Caco-2 (cell line): ENCODE measurements around the gene TACR1. TPM values are rescaled to one million over a fixed set of nuclear protein-coding genes. Genes with fewer than 3 reads are reported as not detected.

Experiments used
- BruUV-seq: library from RNA; stranded (reverse); fragments of 400-500 nt; replicated peaks from 2 replicates; lab custom pipeline; 2021; lab: Mats Ljungman, UMichigan
- CTCF ChIA-PET: fragments of 300-600 bp; sonication (Branson Sonifier 250); formaldehyde crosslinking; loops from one replicate; lab custom pipeline; 2022; ENCODE audit warnings: antibody characterized with exemption; lab: Charles Lee
- POLR2A ChIA-PET: fragments of 300-600 bp; sonication (Branson Sonifier 250); formaldehyde crosslinking; loops from one replicate; lab custom pipeline; 2022; ENCODE audit warnings: antibody characterized with exemption; lab: Charles Lee
- DNase-seq, 2 experiments: peaks; one replicate each; pipeline versions ENCODE4 v3.0.0 to v3.0.0-alpha.2; 2020 to 2022
- H3K27me3 ChIP-seq: replicated peaks from 2 replicates; pipeline ENCODE4 v1.6.0; 2011; ENCODE audit warnings: low read length; ENCODE audit not compliant: control insufficient read depth, insufficient read depth
- H3K36me3 ChIP-seq: 2 replicates; pipeline ENCODE4 v1.5.1; 2011; ENCODE audit warnings: low read length; ENCODE audit not compliant: control insufficient read depth, insufficient read depth
- H3K4me1 ChIP-seq: fragments of 250-450 bp; sonication (Bioruptor Pico); 2 replicates; pipeline ENCODE4 v1.5.1; 2020; ENCODE audit warnings: mild to moderate bottlenecking
- H3K4me3 ChIP-seq: 2 replicates; pipeline ENCODE4 v1.5.1; 2011; ENCODE audit warnings: low read depth, mild to moderate bottlenecking, control low read depth, low read length
- H3K9me3 ChIP-seq: fragments of 250-450 bp; sonication (Bioruptor Pico); 2 replicates; pipeline ENCODE4 v1.5.1; 2020; ENCODE audit warnings: mild to moderate bottlenecking, moderate library complexity
- H3K27ac Mint-ChIP-seq: one replicate; pipeline ENCODE4 v1.8.0; 2022; ENCODE audit warnings: mixed read lengths; ENCODE audit not compliant: unreplicated experiment
- H3K27me3 Mint-ChIP-seq: one replicate; pipeline ENCODE4 v1.8.0; 2022; ENCODE audit warnings: mixed read lengths; ENCODE audit not compliant: insufficient read depth, unreplicated experiment
- H3K36me3 Mint-ChIP-seq: one replicate; pipeline ENCODE4 v1.8.0; 2022; ENCODE audit warnings: mild to moderate bottlenecking, mixed read lengths; ENCODE audit not compliant: insufficient read depth, unreplicated experiment
- H3K4me1 Mint-ChIP-seq: one replicate; pipeline ENCODE4 v1.8.0; 2022; ENCODE audit warnings: low read depth, mixed read lengths; ENCODE audit not compliant: unreplicated experiment
- H3K4me3 Mint-ChIP-seq: one replicate; pipeline ENCODE4 v1.8.0; 2022; ENCODE audit warnings: mild to moderate bottlenecking, moderate library complexity, mixed read lengths; ENCODE audit not compliant: unreplicated experiment
- H3K9me3 Mint-ChIP-seq: one replicate; pipeline ENCODE4 v1.8.0; 2022; ENCODE audit warnings: mixed read lengths; ENCODE audit not compliant: unreplicated experiment
- intact Hi-C: fragments of 100-400 bp; cut with micrococcal nuclease; formaldehyde crosslinking; loops from one replicate; pipeline ENCODE4 v1.10.0; 2022; ENCODE audit not compliant: unreplicated experiment
- total RNA-seq: library from RNA; stranded (reverse); gene quantifications from 2 replicates; pipeline ENCODE4 v1.2.3, GENCODE V29; 2022
- TF ChIP-seq, protein P1 (sequence below), 2 experiments: fragments of 200-600 bp in 1 of 2; IDR thresholded peaks; 1 replicate in 1 of 2; 2 replicates in 1 of 2; pipeline versions ENCODE4 v1.5.1 to v1.8.0; 2011 to 2022; ENCODE audit warnings: antibody characterized with exemption in 1 of 2, control low read depth in 1 of 2, inconsistent platforms in 1 of 2, low read depth in 1 of 2, low read length in 1 of 2, mild to moderate bottlenecking in 1 of 2, moderate library complexity in 1 of 2; ENCODE audit not compliant: insufficient read depth in 1 of 2, severe bottlenecking in 1 of 2, unreplicated experiment in 1 of 2

Gene TACR1
- total RNA-seq, 1 experiment from 2014 or later = 0.07 TPM

DNA sequence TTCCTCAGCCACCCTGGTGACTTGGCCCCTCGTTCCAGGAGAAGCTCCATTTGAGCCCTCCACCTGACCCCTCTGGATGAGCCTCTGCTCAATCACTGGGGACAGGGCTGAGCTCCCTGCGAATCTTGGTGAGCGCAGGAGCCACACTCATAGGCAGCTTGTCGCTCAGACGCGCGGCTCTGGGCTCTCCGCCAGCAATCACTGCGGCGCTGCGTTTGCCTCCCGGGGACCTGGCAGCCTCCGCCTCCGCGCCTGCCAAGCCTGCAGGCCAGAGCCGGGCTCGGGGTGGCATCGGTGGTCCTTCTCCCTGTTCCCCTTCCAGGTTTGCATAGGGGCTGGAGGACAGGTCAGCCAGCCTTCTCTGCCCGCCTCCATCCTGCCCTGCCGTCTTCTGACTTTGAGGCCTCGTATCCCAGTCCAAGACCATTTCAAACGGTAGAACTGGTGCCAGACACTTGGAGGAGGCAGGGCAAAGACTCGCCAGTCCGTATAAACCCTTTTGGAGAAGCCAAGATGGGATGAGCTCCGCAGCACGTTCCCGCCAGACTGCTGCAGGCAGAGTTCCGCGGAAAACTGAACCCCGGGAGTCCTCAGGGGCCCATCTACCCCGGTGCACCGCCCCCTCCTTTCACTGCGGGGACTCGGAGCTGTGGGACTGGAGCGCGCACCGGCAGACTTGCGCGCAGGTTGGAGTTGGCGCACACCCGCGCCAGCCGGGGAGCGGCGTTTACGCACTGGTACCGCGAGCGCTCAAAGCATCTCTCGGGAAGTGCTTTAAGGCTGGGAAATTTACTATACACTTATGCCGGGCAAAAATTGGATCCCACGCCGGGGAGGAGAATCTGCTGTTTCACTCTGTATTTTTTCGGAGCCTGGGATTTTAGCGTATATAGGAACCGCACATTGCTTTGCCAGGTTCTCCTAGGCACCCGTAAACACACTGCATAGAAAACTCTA lies 1.1 kb upstream of the TACR1 start:
- DNase-seq = no peak
- POLR2A ChIA-PET = no interaction called here
- intact Hi-C loops = no loop called here

DNA sequence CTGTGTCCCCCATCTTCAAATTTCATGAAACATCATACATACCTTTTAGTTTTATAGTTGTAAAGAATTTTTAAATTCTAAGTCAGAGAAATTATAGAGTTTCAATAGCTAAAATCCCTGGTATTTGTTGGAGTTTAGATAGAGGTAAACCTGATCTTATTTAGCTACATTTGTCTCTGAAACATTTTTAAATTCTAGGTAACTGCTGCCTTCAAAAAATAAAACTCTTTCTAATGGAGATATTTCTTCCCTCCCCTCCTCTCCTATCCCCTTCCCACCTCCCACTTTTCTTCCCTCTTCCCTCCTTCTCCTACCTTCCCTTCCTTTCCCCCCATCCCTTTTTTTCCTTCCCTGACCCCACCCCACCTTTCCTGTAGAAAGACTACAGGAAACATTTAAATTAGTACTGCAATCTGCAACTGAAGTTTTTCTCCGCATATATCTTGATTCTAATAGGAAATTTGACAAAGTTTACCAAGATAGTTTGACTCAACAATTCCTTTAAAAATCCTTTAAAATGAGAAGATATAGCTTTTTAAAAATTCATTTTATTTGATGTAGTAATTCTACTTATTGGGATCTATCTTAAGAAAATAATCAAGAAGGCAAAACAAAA lies 4.1 kb downstream of the TACR1 start:
- H3K4me3 ChIP-seq = no peak overlapping the region
- peaks cover 11% of the 10 kb centered on the region; the same call in 1 of the 2 replicates for H3K4me1 ChIP-seq
- no peaks in the 10 kb centered on the region for H3K36me3 ChIP-seq
- Mint-ChIP-seq H3K27ac (no peak overlapping the region), H3K27me3 (peaks cover 27% of the 10 kb centered on the region), H3K9me3 (no peaks in the 10 kb centered on the region), H3K4me3 (no peak overlapping the region), H3K4me1 (peaks cover 6% of the 10 kb centered on the region), H3K36me3 (no peaks in the 10 kb centered on the region)
- POLR2A ChIA-PET = no interaction called here
- H3K27me3 ChIP-seq = peaks cover 5% of the 10 kb centered on the region
- no peaks in the 10 kb centered on the region for H3K9me3 ChIP-seq
- intact Hi-C loops = loop anchor here (5.0 kb wide), 2 partner anchors 43 to 278 kb away; no protein-coding TSS in a partner anchor
- no TSS peak for BruUV-seq
- TF ChIP-seq, protein P1, sequence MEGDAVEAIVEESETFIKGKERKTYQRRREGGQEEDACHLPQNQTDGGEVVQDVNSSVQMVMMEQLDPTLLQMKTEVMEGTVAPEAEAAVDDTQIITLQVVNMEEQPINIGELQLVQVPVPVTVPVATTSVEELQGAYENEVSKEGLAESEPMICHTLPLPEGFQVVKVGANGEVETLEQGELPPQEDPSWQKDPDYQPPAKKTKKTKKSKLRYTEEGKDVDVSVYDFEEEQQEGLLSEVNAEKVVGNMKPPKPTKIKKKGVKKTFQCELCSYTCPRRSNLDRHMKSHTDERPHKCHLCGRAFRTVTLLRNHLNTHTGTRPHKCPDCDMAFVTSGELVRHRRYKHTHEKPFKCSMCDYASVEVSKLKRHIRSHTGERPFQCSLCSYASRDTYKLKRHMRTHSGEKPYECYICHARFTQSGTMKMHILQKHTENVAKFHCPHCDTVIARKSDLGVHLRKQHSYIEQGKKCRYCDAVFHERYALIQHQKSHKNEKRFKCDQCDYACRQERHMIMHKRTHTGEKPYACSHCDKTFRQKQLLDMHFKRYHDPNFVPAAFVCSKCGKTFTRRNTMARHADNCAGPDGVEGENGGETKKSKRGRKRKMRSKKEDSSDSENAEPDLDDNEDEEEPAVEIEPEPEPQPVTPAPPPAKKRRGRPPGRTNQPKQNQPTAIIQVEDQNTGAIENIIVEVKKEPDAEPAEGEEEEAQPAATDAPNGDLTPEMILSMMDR (IDR thresholded peaks at IDR 0.05; ENCODE audit: insufficient read depth in 1 of 2, low read depth in 1 of 2, low read length in 1 of 2, severe bottlenecking in 1 of 2, unreplicated experiment in 1 of 2) = no peak
- CTCF ChIA-PET = no interaction called here
- DNase-seq = no peak

More for the DNA sequence above, 1.1 kb upstream of the TACR1 start:
- BruUV-seq = no TSS peak
- Mint-ChIP-seq H3K27me3 (peaks cover 22% of the 10 kb centered on the region), H3K9me3 (no peaks in the 10 kb centered on the region), H3K4me1 (peaks cover 6% of the 10 kb centered on the region), H3K27ac (no peak overlapping the region), H3K4me3 (peak overlapping the region; percentile 75), H3K36me3 (no peaks in the 10 kb centered on the region)
- Histone ChIP-seq H3K36me3 (no peaks in the 10 kb centered on the region), H3K4me3 (no peak overlapping the region), H3K9me3 (no peaks in the 10 kb centered on the region), H3K27me3 (peaks cover 9% of the 10 kb centered on the region), H3K4me1 (peaks cover 15% of the 10 kb centered on the region; the same call in 1 of the 2 replicates)
- TF ChIP-seq, protein P1 (IDR thresholded peaks at IDR 0.05; ENCODE audit: insufficient read depth in 1 of 2, low read depth in 1 of 2, low read length in 1 of 2, severe bottlenecking in 1 of 2, unreplicated experiment in 1 of 2) = no peak
- CTCF ChIA-PET = interaction anchor here (0.6 to 1.5 kb wide), 5 partner anchors 11 to 510 kb away, joined by 3 to 5 read pairs (median 3); no protein-coding TSS in a partner anchor

DNA sequence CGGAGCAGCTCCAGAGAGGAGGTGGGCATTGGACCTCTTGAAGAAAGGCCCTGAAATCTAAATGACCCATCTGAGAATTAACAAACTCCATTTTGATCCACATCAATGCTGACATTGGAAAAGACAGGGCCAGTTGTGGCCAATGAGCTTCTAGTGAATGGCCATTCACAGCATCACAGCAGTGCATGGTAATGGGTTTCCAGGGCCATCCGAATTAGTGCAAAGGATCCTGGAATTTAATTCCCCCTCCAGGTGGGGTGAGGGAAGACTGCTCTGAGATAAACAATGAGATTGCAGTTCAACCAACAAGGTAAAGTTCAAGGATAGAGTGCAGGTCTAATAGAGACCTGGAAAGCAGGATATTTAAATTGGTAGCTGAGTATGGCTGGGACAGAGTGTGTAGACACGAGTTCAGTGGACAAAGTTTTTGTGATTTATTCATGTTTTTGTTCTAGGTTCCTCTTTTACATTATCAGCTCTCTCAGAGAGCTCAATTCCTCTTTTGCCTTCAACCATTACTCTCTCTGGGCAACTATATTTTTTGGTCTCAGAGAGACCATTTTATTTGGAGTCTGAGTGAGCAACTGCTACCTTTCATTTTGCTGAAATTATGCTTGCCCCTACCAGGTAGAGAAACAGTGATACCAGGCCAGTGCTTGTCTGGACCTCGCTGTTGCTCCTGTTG lies 5.0 kb downstream of the TACR1 start:
- Histone ChIP-seq H3K9me3 (no peaks in the 10 kb centered on the region), H3K4me1 (0 out of 2 replicates have a peak, but pooled peaks cover 2% of the 10 kb centered on the region), H3K36me3 (no peaks in the 10 kb centered on the region), H3K27me3 (peaks cover 5% of the 10 kb centered on the region), H3K4me3 (no peak overlapping the region)
- no peak for DNase-seq
- Mint-ChIP-seq H3K27me3 (peaks cover 24% of the 10 kb centered on the region), H3K4me3 (no peak overlapping the region), H3K9me3 (no peaks in the 10 kb centered on the region), H3K4me1 (peaks cover under 1% of the 10 kb centered on the region), H3K36me3 (no peaks in the 10 kb centered on the region), H3K27ac (no peak overlapping the region)
- TF ChIP-seq, protein P1 (IDR thresholded peaks at IDR 0.05; ENCODE audit: insufficient read depth in 1 of 2, low read depth in 1 of 2, low read length in 1 of 2, severe bottlenecking in 1 of 2, unreplicated experiment in 1 of 2) = no peak
- POLR2A ChIA-PET = no interaction called here
- no TSS peak for BruUV-seq
- intact Hi-C loops = no loop called here
- CTCF ChIA-PET = no interaction called here
